Subcutaneous adipose tissue (tissue), 4 donors: ENCODE measurements around the gene PIP5K1B. TPM values are rescaled to one million over a fixed set of nuclear protein-coding genes. Genes with fewer than 3 reads are reported as not detected.

Experiments
- total RNA-seq, 4 donors: library from RNA; depleted of rRNA; stranded (reverse); fragments of >200 nt; gene quantifications; one replicate each; pipeline ENCODE4 v1.1.0, GENCODE V29; 2016
- TF ChIP-seq, protein P1 (sequence below): fragments of 450-650 bp; IDR thresholded peaks from one replicate; pipeline ENCODE4 v1.5.1; 2016; ENCODE audit warnings: low read depth, mild to moderate bottlenecking, control low read depth, antibody characterized with exemption, moderate library complexity

Gene PIP5K1B
- total RNA-seq, 4 donors from 2014 or later, result 0.88 to 4.4 (median 1.4) TPM

DNA sequence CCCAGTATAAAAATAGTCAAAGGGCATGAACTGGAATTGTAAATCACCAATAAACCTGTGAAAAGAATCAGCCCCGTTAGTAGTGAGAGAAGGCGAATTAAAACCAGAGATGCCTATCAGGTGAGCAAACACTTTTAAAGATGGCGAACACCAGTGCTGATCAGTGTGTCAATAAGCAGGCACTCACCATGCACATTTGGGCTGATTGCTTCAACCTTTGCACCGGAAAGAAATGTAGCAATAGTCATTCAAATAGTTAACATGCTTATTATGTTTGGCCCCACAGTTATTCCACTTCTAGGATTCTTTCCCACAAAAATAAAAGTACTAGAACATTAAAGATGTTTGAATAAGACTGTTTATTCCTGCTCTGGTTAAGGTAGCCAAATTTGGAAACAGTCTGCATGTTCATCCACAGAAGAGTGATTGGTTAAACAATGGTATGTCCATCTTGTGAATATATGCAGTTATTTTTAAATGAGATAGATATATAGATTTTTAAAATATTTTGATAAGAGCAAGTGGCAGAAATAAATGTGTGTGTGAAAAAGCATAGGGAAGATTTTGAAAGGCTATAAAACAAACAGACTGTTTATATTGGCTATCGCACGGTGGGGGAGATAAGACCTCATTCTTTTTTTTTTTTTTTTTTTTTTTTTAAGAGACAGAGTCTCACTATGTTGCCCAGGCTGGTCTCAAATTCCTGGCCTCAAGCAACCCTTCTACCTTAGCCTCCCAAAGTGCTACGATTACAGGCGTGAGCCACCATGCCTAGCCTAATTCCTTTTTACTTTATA is 112.2 kb downstream of the PIP5K1B start:
- TF ChIP-seq, protein P1, sequence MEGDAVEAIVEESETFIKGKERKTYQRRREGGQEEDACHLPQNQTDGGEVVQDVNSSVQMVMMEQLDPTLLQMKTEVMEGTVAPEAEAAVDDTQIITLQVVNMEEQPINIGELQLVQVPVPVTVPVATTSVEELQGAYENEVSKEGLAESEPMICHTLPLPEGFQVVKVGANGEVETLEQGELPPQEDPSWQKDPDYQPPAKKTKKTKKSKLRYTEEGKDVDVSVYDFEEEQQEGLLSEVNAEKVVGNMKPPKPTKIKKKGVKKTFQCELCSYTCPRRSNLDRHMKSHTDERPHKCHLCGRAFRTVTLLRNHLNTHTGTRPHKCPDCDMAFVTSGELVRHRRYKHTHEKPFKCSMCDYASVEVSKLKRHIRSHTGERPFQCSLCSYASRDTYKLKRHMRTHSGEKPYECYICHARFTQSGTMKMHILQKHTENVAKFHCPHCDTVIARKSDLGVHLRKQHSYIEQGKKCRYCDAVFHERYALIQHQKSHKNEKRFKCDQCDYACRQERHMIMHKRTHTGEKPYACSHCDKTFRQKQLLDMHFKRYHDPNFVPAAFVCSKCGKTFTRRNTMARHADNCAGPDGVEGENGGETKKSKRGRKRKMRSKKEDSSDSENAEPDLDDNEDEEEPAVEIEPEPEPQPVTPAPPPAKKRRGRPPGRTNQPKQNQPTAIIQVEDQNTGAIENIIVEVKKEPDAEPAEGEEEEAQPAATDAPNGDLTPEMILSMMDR, result no peak

DNA sequence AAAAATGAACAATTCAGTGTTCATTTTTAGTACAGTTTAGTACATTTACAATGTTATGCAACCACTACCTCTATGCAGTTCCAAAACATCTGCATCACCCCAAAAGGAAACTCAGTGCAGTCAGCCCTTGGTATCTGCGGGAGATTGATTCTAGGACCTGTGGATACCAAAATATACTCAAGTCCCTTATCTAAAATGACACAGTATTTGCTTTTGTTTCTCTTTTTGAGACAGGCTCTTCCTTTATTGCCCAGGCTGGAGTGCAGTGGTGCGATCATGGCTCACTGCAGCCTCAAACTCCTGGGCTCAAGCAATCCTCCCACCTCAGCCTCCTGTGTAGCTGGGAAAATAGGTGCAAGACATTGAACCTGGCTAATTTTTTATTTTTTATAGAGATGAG is 114.0 kb downstream of the PIP5K1B start:
- TF ChIP-seq, protein P1, result no peak

- TF ChIP-seq, protein P1, result no peak
These were observed 116.9 kb downstream of the PIP5K1B start for GRCh38 chr9:68821911-68822310.

- TF ChIP-seq, protein P1, result no peak
These were observed 117.6 kb downstream of the PIP5K1B start for GRCh38 chr9:68822596-68823165.

GRCh38 chr9:68825762-68826472 is 120.9 kb downstream of the PIP5K1B start:
- TF ChIP-seq, protein P1, result no peak

- TF ChIP-seq, protein P1, result no peak
These were observed 123.1 kb downstream of the PIP5K1B start for GRCh38 chr9:68827837-68828744.
